Inflammatory macrophage (primary cell): ENCODE measurements around the gene NPR2.

Experiments
- DNase-seq, 2 donors: peaks; one replicate each; pipeline ENCODE4 v3.0.0-alpha.2; 2020 to 2022

Gene NPR2

DNA sequence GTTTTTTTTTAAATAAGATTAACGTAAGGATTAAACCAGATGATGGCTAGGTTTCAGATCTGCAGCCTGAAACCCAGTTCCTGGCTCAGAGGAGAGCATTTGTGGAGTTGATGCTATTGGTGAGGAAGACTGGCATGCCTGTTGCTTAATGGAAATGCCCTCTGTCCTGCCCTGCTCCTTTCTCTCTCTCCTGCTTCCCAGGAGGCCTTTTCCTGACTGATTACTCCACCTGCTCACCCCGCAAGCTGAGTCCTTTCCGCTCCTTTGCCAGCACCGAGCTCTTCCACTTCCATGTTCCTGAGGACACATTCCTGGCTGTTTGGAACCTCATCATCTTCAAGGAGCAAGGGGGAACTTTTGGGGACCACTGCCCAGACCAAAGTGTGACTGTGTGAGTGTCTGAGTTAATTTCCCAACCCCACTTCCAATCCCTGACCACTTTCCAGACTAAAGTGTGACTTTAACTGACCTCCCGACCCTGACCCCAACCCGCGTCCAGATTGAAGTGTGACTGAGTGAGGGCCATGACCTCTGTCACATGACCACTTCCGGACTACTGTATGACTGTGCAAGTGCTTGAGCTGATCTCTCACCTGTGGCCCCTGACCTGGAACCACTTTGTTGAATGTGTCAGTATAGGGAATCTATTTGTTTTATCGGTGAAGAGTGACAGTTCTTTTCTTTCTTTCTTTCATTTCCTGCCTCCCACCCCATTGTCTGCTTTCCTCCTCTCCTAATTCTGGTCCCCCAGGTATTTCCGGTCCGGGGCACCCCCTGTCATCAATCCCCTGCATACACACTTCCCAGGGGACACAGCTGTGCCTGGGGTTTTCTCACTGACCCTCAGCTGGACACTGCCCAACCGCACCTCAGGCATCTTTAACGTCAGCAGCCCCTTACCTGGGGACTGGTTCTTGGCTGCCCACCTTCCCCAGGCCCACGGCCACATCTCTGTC is 43.1 kb downstream of the NPR2 start:
- DNase-seq = no peak

DNA sequence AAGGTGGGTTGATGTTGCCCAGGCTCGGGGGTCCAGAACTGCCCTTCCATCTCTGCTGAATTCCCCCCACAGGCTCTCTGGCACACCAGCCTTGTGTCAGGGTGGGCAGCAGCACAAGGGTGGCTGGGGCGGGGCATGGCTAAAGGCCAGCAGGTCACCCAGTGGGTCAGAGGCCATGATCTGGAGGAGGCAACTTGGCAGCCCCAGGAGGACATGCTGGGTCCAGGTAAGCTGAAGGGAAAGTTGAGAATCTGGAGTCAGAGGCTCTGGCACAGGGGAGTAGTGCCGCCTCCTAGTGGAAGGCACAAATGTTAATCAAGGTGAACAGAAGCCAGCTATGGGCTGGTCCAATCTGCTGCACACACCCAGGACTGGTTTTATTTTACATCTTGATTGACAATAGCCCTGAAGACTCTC is 43.8 kb downstream of the NPR2 start:
- DNase-seq = no peak

DNA sequence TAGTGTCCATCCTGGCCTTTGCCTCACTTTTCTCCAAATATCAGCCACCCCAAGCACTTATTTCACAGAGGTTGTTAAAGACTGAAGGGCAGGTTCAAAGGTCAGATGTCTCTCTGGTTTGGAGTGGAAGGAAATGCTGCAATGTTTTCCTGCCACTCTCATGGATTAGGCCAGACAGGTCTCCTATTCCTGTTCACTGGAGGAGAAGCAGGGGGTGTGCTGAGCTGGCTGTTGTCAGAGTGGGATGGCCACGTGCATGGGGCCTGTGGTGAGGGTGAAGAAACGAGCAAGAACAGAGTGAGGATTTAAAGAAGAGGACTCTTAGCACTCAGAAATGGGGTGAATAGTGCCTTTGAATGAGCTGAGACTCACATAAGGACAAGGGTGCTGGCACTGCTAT is 44.4 kb downstream of the NPR2 start:
- no peak for DNase-seq

DNA sequence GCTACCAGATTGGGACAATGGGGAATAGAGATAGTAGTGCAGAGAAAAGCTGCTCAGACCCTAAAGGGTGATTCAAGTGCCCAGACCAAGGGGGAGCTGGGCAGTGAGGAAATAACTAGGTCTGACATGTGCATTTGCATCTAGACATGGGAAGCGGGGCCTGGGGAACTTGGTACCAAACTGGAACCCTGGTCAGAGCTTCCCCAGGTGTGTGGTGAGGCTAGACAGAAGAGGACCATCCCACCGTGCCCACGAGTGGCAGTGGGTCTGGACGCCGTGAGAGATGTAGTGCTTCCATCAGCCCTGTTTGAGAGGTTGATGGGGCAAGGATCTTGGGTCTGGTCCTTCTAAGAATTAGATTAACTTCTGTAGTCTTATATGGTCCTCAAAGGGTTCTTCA is 45.2 kb downstream of the NPR2 start:
- DNase-seq = no peak

DNA sequence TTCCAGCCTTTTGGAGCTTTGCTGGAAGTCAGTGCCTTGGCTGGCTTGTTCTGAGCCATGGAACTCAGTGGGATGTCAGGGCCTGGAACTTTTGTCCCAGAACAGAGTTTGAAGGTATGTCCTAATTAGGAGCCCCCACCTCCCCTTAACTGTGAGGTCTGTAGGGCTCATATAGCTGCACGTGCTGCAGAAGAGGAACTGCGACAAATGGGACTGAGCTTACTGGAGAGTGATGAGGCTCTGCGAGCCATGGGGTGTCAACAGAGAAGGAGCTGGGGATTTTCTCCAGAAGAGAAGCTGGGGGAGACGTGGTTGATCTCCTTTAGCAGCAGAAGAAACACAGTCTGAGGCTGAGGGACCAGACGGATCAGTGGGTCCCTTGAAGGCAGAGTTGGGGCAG is 48.5 kb downstream of the NPR2 start:
- DNase-seq = no peak

DNA sequence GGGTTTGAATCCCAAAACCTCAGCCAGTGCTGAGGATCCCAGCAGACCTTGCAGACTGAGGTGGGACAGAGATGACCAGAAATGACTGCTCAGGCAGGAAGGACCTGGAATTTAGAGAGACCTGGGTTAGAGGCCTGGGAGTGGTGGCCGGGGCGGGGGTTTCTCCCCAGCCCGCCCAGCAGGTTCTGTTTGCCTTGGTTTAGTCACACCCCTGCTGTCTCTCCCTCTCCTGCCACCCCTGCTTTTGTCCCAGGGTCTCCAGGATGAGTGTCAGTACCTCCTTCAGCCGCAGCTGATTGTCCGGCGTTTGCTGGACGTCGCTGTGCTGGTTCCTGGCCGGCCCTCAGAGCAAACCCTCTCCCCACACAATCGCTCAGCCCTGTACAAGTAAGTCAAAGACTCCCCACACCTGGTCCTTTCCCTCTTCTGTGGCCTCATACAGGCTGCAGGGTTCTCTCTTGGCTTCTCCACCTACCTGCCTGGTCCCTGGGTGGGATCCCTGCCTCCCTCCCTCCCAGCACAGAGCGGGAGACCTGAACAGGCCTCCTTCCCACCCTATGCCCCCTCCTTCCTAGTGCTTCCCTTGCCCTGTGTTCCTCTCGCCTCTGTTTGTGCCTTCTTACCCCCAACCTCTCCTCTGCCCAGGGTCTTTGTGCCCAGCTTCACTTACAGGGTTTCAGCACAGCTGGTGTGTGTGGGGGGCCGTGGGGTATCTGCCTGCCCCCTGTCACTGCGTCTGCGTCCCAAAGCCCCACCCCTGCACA is 49.7 kb downstream of the NPR2 start:
- DNase-seq = no peak

DNA sequence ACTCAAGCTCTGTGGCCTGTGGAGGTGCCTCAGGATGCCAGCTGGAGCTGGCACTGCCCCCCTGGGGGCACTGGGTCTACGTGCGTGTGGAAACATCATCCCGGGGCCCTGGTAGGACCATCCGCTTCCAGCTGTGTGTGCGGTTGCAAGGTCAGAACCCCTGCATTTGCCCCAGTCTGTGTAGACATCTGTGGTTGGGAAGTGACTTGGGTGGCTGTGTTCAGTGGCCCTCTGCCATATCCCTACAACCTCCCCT is 50.2 kb downstream of the NPR2 start:
- DNase-seq = no peak

DNA sequence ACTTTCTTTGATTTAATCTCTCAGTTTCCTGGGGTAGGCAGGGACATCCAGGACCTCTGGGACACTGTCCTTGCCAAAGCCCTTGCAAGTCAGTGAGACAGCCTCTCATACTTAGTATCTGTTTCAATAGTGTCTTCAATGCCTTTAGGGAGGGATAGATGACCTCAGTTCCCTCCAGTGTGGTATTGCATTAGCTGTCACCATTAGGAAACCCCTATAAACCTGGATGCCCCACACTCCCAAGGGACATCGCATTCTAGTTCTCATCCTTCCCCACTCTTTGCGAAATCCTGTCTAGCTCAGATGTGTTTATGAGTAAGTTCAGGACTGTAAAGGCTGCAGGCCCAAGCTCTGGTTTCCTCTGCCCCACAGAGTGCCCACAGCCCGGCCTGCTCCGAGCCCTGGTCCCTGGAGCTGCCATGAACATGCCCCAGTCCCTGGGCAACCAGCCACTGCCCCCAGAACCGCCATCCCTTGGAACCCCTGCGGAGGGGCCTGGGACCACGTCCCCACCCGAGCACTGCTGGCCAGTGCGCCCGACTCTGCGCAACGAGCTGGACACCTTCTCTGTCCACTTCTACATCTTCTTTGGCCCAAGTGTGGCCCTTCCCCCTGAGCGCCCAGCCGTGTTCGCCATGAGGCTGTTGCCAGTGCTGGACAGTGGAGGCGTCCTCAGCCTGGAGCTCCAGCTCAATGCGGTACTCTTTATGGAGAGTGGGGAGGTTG is 50.8 kb downstream of the NPR2 start:
- no peak for DNase-seq

DNA sequence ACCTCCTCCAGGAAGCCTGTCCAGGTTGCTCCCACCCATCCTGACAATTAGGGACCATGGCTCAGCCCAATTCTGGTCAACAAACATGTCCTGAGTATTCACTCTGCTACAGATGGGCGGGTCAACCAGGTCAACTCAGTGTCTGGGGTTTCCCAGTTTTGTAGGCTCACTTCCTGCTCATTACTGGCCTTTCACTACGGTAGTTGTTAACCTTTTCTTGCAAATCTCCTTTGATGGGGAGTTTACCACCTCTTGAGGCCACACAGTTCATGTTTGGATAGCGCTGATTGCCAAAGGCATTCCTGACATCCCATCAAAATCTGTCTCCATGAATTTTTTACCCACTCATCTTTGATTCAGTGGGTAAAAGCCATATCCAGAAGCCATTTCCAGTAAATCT is 51.4 kb downstream of the NPR2 start:
- DNase-seq = peak in 1 of 2 donors; percentile 36

DNA sequence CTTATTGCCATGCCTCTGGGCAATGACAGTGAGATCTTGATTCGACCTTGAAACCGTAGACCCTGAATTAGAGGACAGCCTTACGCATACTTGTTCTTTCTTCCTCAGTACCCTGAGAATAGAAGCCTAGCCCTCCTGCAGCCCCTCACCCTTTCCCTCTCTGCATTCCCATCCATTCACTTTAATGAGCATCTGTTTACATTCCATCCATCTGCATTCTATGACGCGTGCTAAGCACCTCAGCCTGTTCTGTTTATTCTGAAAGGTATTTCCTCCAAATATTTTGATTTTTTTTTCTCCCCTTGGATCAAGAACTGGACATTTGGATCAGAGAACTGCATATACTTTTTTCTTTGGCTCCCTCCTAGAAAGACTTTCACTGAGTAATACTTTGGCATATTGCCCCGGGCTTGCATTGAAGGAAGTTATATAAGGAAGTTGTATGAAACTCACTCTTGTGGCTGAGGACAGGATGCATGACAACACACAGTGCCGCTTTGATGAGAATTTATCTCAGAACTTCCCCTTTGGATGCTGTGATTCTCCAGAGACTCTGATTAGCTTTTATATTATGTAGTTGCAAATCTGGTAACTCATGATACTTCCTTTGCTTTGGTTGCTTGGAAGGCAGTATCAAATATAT is 53.4 kb downstream of the NPR2 start:
- DNase-seq = peak; percentile 92 to 97

DNA sequence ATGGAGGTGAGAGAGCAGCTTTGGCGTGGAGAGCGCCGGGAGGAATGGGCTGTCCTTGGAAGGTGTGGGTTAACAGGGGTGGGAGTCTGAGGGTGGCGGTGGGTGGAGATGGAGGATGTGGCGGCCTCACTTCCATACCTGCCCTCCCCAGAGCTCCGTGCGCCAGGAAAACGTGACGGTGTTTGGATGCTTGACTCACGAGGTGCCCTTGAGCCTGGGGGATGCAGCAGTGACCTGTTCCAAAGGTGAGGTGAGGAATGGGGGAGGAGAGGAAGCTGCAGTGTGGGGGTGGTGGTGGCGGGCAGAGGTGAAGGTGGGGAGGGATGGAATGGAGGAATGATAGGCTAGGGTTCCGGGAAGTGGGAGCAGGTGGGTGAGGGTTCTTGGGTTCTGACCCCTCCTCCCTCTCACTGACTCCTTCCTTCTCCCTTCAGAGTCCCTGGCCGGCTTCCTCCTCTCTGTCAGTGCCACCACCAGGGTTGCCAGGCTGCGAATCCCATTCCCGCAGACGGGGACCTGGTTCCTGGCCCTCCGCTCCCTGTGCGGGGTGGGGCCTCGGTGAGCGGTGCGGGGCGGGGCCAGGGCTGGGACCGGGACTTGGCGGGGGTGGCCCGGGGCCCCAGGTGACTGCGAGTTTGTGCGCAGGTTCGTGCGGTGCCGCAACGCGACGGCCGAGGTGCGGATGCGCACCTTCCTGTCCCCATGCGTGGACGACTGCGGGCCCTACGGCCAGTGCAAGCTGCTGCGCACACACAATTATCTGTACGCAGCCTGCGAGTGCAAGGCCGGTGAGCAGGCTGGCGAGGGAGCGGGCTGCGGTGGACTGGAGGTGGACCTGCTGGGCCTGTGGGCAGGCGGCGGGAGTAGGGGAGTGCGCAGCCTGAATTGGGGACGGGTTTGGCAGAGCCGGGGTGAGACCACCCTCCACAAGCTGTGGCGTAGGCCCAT is 54.7 kb downstream of the NPR2 start:
- no peak for DNase-seq

DNA sequence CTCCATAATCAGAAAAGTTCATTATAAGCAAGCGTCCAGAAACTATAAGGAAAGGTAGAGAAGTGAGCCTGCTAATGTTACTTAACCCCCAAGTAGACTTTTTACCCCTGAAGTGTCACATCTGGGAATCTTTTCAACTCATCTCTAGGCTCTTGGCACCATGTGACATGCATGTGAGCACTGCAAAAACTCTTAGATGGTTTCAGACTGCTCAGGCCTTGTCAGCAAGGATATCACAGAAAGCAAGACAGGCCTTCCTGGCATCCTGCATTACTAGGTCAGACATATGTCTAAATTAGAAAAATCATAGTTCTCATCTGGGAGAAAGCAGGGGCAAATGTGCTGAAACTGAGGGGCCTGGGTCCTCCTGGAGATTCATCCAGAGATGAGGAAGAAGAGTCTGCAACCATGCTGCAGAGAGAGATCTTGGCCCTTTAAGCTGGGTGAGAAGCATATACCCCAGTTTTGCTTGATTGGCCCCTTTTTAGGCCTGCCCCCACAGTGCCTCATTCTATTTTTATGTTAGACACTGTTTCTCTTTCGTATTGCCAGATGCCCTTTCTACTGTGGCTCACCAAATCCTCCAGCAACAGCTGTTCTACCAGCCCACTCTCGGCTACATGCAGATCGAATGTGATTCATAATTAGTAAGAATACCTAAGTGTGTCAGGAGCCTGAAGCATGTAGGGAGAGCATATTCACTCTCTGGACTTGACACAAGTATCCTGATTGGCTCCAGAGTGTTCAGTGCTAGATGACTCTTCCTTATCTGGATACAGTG is 56.6 kb downstream of the NPR2 start:
- DNase-seq = no peak

DNA sequence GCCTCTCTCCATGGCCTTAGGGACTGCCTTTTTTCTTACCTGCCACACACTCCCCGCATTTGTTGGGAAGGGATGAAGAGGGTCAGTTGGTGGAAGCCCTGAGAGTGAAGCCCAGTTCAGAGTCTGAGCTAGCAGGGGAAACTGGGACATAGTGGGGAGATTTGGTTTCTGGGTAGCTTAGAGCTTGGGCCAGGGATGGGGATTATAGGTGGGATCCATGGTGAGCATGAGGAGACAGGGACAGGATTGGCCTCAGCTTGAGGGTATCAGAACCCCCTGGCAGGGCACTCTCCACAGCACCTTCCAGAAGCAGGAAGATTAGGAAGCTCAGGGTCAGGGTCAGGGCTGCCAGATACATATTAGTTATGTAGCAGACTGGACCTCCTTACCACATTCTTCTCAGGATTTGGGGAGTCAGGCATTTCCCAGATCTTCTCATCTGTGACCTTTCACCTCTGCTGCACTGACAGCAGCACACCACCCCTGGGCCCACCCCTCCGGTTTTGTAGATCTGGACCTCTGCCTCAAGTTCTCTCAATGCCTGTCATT is 61.0 kb downstream of the NPR2 start:
- no peak for DNase-seq

DNA sequence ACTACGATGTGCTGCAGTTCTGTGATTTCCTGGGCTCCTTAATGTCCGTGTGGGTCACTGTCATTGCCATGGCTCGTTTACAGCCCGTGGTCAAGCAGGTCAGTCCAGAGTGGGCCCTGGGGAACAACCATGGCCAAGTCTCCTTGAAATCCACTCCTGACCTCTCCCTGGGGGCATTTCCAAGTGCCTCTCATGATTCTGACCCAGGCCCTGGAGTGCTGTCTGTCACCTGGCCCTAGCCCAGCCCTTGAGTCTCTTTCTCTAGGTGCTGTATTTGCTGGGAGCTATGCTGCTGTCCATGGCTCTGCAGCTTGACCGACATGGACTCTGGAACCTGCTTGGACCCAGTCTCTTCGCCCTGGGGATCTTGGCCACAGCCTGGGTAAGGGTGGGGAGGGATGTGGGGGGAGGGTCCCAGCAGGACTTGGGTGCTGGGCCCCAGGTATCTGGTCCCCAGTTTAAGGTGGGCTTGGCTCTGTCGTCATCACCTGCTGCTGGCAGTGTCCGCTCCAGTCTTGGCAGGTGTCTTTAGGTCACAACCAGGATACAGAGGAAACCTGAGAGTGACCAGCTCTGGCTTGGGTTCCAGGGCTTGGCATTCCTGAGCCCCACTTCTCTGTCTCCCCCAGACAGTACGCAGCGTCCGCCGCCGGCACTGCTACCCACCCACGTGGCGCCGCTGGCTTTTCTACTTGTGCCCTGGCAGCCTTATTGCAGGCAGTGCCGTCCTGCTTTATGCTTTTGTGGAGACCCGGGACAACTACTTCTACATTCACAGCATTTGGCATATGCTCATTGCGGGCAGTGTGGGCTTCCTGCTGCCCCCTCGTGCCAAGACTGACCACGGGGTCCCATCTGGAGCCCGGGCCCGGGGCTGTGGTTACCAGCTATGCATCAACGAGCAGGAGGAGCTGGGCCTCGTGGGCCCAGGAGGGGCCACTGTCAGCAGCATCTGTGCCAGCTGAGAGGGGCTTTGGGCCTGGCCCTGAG is 61.8 kb downstream of the NPR2 start:
- DNase-seq = no peak

DNA sequence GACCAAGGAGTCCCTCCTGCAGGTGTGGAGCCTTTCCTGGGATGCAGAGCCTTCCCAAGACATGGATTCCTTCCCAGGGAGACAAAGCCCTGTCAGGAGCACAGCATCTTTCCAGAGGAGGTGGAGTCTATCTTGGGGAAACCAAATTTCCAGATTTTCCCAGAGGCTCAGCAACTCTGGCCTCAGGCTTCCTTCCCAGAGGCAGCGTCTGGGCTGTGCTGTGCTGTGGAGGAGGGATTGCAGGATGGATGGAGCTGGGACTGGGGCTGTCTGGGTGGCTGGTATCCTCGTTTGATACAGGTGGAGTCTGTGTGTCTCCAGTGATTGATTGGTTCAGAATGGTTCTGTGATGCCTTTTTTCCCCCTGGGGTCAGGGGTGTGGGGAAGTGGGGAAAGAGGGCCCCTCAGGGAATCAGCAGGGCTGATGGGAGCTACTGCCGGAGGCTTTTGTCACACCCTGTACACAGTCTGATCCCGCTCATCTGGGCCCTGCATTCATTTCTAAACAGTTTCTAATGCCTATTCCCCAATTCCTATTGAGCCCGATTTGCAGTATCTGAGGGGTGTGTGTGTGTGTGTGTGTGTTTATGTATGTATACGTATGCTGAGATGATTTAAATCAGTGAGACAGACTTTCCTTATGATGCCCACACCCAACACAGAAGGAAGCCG is 62.8 kb downstream of the NPR2 start:
- no peak for DNase-seq

DNA sequence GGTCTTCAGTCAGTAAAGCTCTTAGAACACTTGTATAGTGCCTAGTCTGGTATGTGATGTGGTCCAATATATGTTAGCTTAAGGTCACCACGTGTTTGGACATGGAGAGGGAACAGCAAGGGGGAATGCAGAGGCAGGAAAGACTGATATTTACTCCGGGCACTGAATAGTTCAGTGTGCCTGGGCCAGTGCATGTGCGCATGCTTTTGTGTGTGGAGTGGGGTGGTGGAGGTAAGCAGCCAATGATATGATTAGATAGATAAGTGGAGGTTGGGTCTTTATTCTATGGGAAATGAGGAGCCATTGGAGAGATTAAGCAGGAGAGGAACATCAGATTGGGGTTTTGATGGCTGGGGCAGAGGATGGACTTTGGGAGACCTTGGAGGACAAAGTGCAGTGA is 64.8 kb downstream of the NPR2 start:
- DNase-seq = no peak

DNA sequence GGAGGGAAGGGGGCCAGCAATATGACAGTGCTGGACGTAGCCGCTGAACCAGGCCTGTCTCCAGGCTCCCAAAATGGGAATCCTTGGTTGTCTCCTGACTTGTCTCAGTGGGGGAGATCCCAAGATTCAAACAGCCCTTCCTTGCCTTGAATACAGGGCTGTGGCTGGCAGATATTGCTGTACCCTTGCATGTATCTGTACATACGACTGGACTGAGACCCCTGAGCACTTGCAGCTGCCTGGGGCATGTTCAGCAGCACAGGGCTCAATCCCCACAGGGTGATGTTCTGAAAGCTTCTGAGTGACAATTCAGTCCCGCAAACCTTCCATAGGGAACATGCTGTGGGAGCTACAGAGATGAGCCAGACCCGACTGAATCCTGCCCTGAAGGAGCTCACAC is 65.5 kb downstream of the NPR2 start:
- DNase-seq = no peak

DNA sequence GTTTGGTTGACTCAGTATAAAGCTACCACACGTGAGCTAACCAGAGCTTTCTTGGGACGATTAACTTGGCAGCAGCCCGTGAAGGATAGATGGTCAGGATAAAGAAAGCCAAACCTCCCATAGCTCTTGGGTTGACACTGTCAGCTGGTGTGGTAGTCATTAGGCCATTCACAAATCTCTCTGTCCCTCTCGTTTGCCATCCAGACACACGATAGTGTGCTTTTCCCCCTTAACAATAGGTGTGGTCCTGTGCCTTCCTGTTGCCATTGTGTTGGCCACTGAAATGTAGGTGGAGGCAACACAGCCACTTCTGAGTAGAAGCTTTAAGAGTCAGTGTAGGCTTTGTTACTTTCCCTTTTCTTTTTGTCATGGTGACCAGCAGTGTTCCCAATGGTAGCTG is 67.1 kb downstream of the NPR2 start:
- DNase-seq = no peak
